CD4-positive, alpha-beta T cell treated with Interleukin-4 for 1 hour (primary cell): ENCODE results near the gene SIRT1.
"Not testable (repeated sequence)": the region's sequence is repeated elsewhere in the genome, so short reads cannot be mapped to it uniquely, and the experiment has no call there.

Experiments
- DNase-seq, 2 donors: peaks; one replicate each; pipeline ENCODE4 v3.0.0-alpha.2; 2020 to 2022

The SIRT1 gene

GRCh38 chr10:67884313-67884841 lies at the start of gene SIRT1:
Gene SIRT1 (plus strand): TSS chr10:67884656. CDS start chr10:67884722, 66 bp downstream.
- DNase-seq = peak; percentile 95

- not testable (repeated sequence) for DNase-seq
These were observed 48.7 kb upstream of the SIRT1 start for GRCh38 chr10:67835541-67836394.

GRCh38 chr10:67836488-67836887 lies 48.0 kb upstream of the SIRT1 start:
- DNase-seq = no peak

- no peak for DNase-seq
These were observed 47.5 kb upstream of the SIRT1 start for GRCh38 chr10:67836972-67837371.

GRCh38 chr10:67837541-67838314 lies 46.7 kb upstream of the SIRT1 start, which contains the start of gene DNAJC12:
Gene DNAJC12 (minus strand): TSS chr10:67838188. CDS start chr10:67838011, 177 bp downstream.
- DNase-seq = peak in 1 of 2 donors; percentile 28

GRCh38 chr10:67839511-67839910 lies 44.9 kb upstream of the SIRT1 start:
- not testable (repeated sequence) for DNase-seq

GRCh38 chr10:67839951-67840350 lies 44.5 kb upstream of the SIRT1 start:
- no peak for DNase-seq

GRCh38 chr10:67841737-67842136 lies 42.7 kb upstream of the SIRT1 start:
- DNase-seq = no peak

GRCh38 chr10:67843284-67843683 lies 41.2 kb upstream of the SIRT1 start:
- no peak for DNase-seq

- peak; percentile 94 to 95 for DNase-seq
These were observed 35.0 kb upstream of the SIRT1 start for GRCh38 chr10:67849331-67850011.

GRCh38 chr10:67851186-67851585 lies 33.3 kb upstream of the SIRT1 start:
- no peak for DNase-seq

- no peak for DNase-seq
These were observed 31.7 kb upstream of the SIRT1 start for GRCh38 chr10:67852761-67853160.

- DNase-seq = no peak
These were observed 30.9 kb upstream of the SIRT1 start for GRCh38 chr10:67853512-67853911.

- no peak for DNase-seq
These were observed 25.5 kb upstream of the SIRT1 start for GRCh38 chr10:67858971-67859370.

GRCh38 chr10:67861750-67862432 lies 22.6 kb upstream of the SIRT1 start:
- no peak for DNase-seq

GRCh38 chr10:67863094-67863493 lies 21.4 kb upstream of the SIRT1 start:
- DNase-seq = no peak

GRCh38 chr10:67864607-67865371 lies 19.7 kb upstream of the SIRT1 start:
- DNase-seq = no peak

- no peak for DNase-seq
These were observed 16.3 kb upstream of the SIRT1 start for GRCh38 chr10:67868132-67868531.

- no peak for DNase-seq
These were observed 14.5 kb upstream of the SIRT1 start for GRCh38 chr10:67869996-67870395.

- no peak for DNase-seq
These were observed 8.9 kb upstream of the SIRT1 start for GRCh38 chr10:67875340-67876238.
